OCI-LY7 (cell line): ENCODE results near the gene HS3ST5.
"Not testable (repeated sequence)": the region's sequence is repeated elsewhere in the genome, so short reads cannot be mapped to it uniquely, and the experiment has no call there.

Experiments
- CTCF ChIP-seq: fragments of 200-600 bp; sonication (generic); conservative IDR thresholded peaks from 2 replicates; pipeline ENCODE4 v1.5.1; 2014; ENCODE audit warnings: mild to moderate bottlenecking, antibody characterized with exemption, low read length, moderate library complexity, mixed read lengths
- EZH2phosphoT487 ChIP-seq: fragments of 200-600 bp; sonication (generic); IDR thresholded peaks from 2 replicates; pipeline ENCODE4 v1.6.1; 2018; ENCODE audit warnings: low read depth, borderline replicate concordance, mild to moderate bottlenecking, mixed run types, antibody characterized with exemption, low read length, moderate library complexity, mixed read lengths

- not testable (repeated sequence) for TF ChIP-seq CTCF, EZH2phosphoT487
Measured at GRCh38 chr6:114217996-114218395, 124.8 kb downstream of the HS3ST5 start.
